Psoas muscle (tissue), 8 donors: ENCODE measurements around the gene MAP2K1. TPM values are rescaled to one million over a fixed set of nuclear protein-coding genes. Genes with fewer than 3 reads are reported as not detected.
A peak's percentile ranks its signal among the peaks of the same experiment; 100 is the strongest.
"Not testable (repeated sequence)": the region's sequence is repeated elsewhere in the genome, so short reads cannot be mapped to it uniquely, and the experiment has no call there.

Experiments
- ATAC-seq, 4 donors: fragments of 200-7000 bp; cut with Tn5 transposase; one replicate each; pipeline ENCODE4 v1.9.1; 2020; ENCODE audit warnings: moderate library complexity in 3 of 4, mild to moderate bottlenecking in 2 of 4
- DNase-seq, 2 donors: peaks; one replicate each; pipeline ENCODE4 v3.0.0-alpha.2; 2020
- H3K27ac ChIP-seq: fragments of 200-600 bp; one replicate; pipeline ENCODE4 v1.8.0; 2022
- H3K27me3 ChIP-seq, 3 donors: fragments of 200-600 bp in 1 of 3; one replicate each; pipeline versions ENCODE4 v1.6.1 to v1.8.0; 2013 to 2022; ENCODE audit warnings: low read length in 2 of 3, mild to moderate bottlenecking in 2 of 3, moderate library complexity in 1 of 3; ENCODE audit not compliant: insufficient read depth in 3 of 3
- H3K36me3 ChIP-seq, 2 donors: fragments of 200-600 bp in 1 of 2; one replicate each; pipeline versions ENCODE4 v1.6.1 to v1.8.0; 2013 to 2022; ENCODE audit warnings: low read depth in 1 of 2, mild to moderate bottlenecking in 1 of 2, moderate library complexity in 1 of 2; ENCODE audit not compliant: insufficient read depth in 1 of 2
- H3K4me1 ChIP-seq: fragments of 200-600 bp; one replicate; pipeline ENCODE4 v1.8.0; 2022
- H3K4me3 ChIP-seq: fragments of 200-600 bp; one replicate; pipeline ENCODE4 v1.8.0; 2022; ENCODE audit warnings: mild to moderate bottlenecking
- H3K9me3 ChIP-seq: fragments of 200-600 bp; one replicate; pipeline ENCODE4 v1.8.0; 2022
- WGBS, 3 donors: extraction: QIAGEN DNeasy Blood & Tissue Kit; methylation state at CpG; one replicate each; pipeline versions ENCODE4 v1.1.6 to v1.1.7; 2013; 5-methylcytosine and 5-hydroxymethylcytosine counted together
- intact Hi-C, 2 donors: fragments of 100-400 bp; cut with DNase I; formaldehyde crosslinking; loops; one replicate each; pipeline versions ENCODE4 v1.11.0 to v1.14.2; 2022
- polyA plus RNA-seq, 3 donors: library from polyadenylated mRNA; stranded (reverse); fragments of 200-250 nt; gene quantifications; one replicate each; pipeline ENCODE4 v1.2.3, GENCODE V29; 2013
- total RNA-seq, 4 donors: library from RNA; stranded (reverse); fragmentation: NEBNext Ultra II Directional in 2 of 4; extraction: Animal tissue kit (Norgen Biotek cat#: 25700) in 2 of 4; gene quantifications; one replicate each; pipeline versions ENCODE4 v1.2.1 to v1.2.4, GENCODE V29; 2021 to 2023
- TF ChIP-seq, protein P1 (sequence below): fragments of 200-600 bp; IDR thresholded peaks from one replicate; pipeline ENCODE4 v1.8.0; 2022; ENCODE audit warnings: antibody characterized with exemption
- donor health status: healthy with polysubstance abuse.
- donor health status: DM: no; HTN: no; CAD: no; lungs with moderate emphysema.
- donor health status: Bipolar disorder and iron deficiency.
- donor health status: healthy.
- donor health status: DM: yes; HTN: yes; CAD: no.
- donor health status: DM: no; HTN: no; CAD: no.
- donor health status: DM: no; HTN: no; CAD: no.
- donor health status: DM: yes; HTN: yes; CAD: no.

The MAP2K1 gene
- total and polyA plus RNA-seq, 7 donors, result 56.3 to 135 (median 66.9) TPM

DNA sequence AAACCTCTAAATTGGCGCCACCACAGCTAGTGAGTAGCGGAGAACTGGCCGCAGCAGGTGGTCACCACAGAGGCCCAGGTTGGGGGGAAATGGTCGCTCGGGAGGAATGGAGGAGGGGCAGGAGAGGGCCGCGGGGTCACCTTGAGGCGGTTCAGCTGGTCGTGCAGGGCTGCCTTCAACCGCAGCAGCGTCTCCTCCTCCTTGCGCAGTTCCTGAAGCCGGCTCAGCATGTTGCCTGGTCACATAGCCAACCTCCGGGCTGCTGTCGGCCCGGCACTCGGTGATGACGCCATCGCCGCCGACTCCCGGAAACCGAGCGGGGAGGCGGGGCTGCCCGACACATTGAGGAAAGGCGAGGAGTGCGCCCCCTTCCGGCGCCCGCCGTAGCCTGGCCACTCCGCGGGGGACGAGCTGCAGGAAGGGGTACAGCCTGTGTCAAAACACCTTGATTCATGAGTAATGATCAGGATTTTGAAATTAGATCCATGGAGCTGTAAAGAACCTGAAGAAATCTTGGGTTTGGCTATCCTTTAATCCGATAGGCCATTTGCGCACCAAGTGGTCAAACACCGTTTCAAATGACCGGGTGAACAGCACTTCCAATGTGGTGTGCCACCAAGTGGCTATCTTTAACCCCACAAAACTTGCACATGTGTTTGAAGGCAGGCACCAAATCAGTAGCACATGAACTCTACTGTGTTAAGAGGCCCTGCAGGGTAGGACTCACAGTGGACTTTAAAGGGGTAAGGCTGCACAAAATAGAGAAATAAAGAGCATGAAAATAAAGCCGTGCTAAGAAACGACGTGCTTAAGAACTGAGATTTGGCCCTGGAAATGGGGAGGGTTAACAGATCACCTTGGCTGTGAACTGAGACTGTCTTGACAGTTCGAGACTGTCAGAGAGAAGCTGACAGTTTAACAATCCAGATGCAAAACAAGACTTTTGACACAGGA lies 111.1 kb downstream of the MAP2K1 start, which contains the start of gene SNAPC5:
SNAPC5 (minus strand) TSS at position 261 of the 954 bp plus-strand sequence; CDS start at position 230, 31 bp downstream.
- H3K4me1 ChIP-seq, result peaks cover 35% of the 10 kb centered on the region
- H3K27ac ChIP-seq, result peak within 1 kb of the TSS; percentile 88
- peak; percentile 97 to 98 for DNase-seq
- TF ChIP-seq, protein P1, sequence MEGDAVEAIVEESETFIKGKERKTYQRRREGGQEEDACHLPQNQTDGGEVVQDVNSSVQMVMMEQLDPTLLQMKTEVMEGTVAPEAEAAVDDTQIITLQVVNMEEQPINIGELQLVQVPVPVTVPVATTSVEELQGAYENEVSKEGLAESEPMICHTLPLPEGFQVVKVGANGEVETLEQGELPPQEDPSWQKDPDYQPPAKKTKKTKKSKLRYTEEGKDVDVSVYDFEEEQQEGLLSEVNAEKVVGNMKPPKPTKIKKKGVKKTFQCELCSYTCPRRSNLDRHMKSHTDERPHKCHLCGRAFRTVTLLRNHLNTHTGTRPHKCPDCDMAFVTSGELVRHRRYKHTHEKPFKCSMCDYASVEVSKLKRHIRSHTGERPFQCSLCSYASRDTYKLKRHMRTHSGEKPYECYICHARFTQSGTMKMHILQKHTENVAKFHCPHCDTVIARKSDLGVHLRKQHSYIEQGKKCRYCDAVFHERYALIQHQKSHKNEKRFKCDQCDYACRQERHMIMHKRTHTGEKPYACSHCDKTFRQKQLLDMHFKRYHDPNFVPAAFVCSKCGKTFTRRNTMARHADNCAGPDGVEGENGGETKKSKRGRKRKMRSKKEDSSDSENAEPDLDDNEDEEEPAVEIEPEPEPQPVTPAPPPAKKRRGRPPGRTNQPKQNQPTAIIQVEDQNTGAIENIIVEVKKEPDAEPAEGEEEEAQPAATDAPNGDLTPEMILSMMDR, result peak; percentile 96
- 4 to 5% (median 5%) methylated on average over 42 to 43 of the region's 43 CpGs for WGBS, 3 donors
- no peaks in the 10 kb centered on the region for H3K27me3 ChIP-seq
- ATAC-seq, result peak; percentile 94 to 96 (median 94)
- intact Hi-C loops, result loop anchor here (2.0 to 10.0 kb wide), 2 partner anchors 111 to 143 kb away; partner anchors contain the start of genes MAP2K1 (in 2 of the 2) and TIPIN (in 1 of the 2)
- H3K4me3 ChIP-seq, result peak within 1 kb of the TSS; percentile 91
- no peaks in the 10 kb centered on the region for H3K9me3 ChIP-seq
- H3K36me3 ChIP-seq, result peaks cover 10 to 88% of the 10 kb centered on the region in 2 donors

DNA sequence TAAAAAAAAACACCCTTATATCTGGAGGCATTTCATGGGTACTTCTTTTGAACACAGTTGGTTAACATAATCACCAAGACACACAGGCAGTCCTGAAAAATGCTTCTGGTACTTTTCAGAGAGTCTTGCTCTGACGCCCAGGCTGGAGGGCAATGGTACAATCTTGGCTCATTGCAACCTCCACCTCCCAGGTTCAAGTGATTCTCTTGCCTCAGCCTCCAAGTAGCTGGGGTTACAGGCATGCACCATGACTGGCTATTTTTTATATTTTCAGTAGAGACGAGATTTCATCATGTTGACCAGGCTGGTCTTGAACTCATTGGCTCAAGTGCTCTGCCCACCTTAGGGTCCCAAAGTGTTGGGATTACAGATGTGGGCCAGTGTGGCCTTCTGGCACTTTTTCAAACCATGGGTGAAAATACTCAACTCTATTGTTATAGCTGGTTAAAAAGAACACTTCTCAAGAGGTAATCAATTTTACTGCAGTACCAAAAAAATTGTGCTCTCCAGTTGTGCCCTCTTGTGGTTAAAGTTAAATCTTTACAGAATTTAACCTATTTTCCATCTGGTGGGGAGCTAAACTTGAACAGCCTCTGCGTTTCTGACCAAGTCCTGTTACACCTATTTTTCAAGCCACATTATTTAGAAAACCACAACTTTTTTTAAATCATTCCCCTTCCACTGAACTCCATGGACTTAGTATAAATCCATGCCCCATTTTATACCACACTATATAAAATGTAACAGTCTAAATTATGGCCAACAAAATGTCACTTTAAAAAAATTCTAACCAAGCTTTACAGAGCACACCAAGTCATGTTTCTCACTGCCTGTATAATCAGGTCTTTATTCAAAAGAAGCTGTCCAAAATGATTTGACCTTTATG lies 112.0 kb downstream of the MAP2K1 start:
- peak overlapping the region; percentile 88 for H3K27ac ChIP-seq
- WGBS, 3 donors, result 47 to 53% (median 47%) methylated on average over 3 of the region's 3 CpGs
- intact Hi-C loops, result loop anchor here (2.0 to 10.0 kb wide), 2 partner anchors 112 to 144 kb away; partner anchors contain the start of genes MAP2K1 (in 1 of the 2) and TIPIN (in 1 of the 2)
- TF ChIP-seq, protein P1, result peak; percentile 28
- peaks cover 42% of the 10 kb centered on the region for H3K4me1 ChIP-seq
- DNase-seq (no peak), ATAC-seq (no peak)
- H3K36me3 ChIP-seq, result peaks cover 14 to 85% of the 10 kb centered on the region in 2 donors
- H3K4me3 ChIP-seq, result no peak overlapping the region
- H3K9me3 ChIP-seq, result no peaks in the 10 kb centered on the region
- H3K27me3 ChIP-seq, result no peaks in the 10 kb centered on the region

DNA sequence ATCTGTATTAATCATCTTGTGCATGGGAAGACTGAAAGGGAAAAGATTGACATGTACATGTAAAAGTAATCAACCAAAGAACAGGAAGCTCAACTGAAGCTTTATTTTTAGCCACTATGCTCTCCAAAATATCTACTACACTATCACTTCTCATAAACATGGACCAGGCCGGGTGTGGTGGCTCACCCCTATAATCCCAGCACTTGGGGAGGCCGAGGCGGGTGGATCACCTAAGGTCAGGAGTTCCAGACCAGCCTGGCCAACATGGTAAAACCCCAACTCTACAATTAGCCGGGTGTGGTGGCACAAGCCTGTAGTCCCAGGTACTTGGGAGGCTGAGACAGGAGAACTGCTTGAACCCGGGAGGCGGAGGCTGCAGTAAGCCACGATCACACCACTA lies 113.6 kb downstream of the MAP2K1 start:
- H3K4me3 ChIP-seq, H3K9me3 ChIP-seq, H3K27ac ChIP-seq, DNase-seq, intact Hi-C loops, H3K27me3 ChIP-seq, ATAC-seq: not testable (repeated sequence)
- Histone ChIP-seq H3K4me1 (peaks cover 39% of the 10 kb centered on the region), H3K36me3 (peaks cover 11 to 69% of the 10 kb centered on the region in 2 donors)
- WGBS, 3 donors, result 80 to 90% (median 88%) methylated on average over 7 of the region's 7 CpGs

DNA sequence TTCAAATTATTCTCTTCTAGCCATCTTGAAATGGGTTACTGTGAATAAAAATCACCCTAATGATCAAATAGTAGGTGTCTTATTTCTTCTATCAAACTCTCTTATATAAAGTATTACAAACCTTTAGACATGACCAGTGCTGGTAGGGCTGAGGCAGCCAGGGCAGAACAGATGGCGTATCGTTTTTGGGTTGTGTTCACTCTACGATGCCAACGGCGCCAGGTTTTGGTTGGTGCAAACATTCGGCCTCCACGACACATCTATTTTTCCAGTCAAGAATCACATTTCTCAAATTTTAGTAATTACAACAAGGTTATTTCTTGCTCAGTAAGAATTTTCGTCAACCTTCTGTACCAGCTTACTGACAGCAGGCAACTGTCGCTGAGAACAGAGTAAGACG lies 115.8 kb downstream of the MAP2K1 start:
- no peaks in the 10 kb centered on the region for H3K9me3 ChIP-seq
- TF ChIP-seq, protein P1, result no peak
- DNase-seq, result no peak
- H3K27me3 ChIP-seq, result no peaks in the 10 kb centered on the region
- no peak for ATAC-seq
- H3K4me3 ChIP-seq, result peak overlapping the region; percentile 85
- peaks cover 29% of the 10 kb centered on the region for H3K4me1 ChIP-seq
- peaks cover 11 to 58% of the 10 kb centered on the region in 2 donors for H3K36me3 ChIP-seq
- peak overlapping the region; percentile 14 for H3K27ac ChIP-seq
- intact Hi-C loops, result no loop called here
- WGBS, 3 donors, result 70 to 75% (median 71%) methylated on average over 10 of the region's 10 CpGs

DNA sequence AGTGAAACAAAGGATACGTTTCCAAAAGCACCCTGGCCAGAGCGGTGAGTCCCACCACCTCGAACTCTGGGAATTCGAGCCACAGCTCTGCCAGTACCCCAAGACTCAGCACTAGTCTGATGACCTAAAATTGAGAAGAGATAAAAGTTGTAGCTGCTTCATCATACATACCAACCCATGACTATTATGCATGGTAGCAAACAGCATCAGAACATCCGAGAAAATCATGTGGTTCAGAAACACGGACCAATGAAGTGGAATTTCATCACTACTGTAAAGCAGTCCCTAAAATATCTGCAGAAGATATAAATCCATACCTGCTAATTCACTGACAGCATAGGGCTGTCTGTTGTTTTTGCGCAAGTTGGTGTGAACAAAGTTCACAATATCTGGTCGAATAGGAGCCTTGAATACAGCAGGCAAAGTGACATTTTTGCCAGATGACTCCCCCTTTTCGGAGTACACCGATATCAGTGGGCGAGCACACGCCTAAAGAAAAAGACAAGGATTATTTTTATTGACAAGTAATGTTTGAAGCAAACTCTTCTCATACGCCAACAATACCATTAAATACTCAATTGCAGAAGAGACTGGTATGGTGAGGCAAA lies 116.4 kb downstream of the MAP2K1 start:
- ATAC-seq, intact Hi-C loops, H3K27me3 ChIP-seq, H3K9me3 ChIP-seq, DNase-seq: not testable (repeated sequence)
- Histone ChIP-seq H3K27ac (peak overlapping the region; percentile 96), H3K4me1 (peaks cover 29% of the 10 kb centered on the region), H3K36me3 (peaks cover 11 to 53% of the 10 kb centered on the region in 2 donors), H3K4me3 (peak overlapping the region; percentile 85)
- 53 to 57% (median 56%) methylated on average over 13 of the region's 13 CpGs for WGBS, 3 donors
